Measurements from ENCODE around the gene ARSI.

- TF ChIP-seq CTCF (conservative IDR thresholded peaks at IDR 0.05; ENCODE audit: low read length), result no peak
- TF ChIP-seq EZH2phosphoT487 (IDR thresholded peaks at IDR 0.05; ENCODE audit: borderline replicate concordance, low read depth, low read length), result no peak
Measured at GRCh38 chr5:150299571-150300327, 3.0 kb downstream of the ARSI start.

All from OCI-LY7 (cell line).